OCI-LY7 (cell line): ENCODE measurements around the gene TCF12. TPM values are rescaled to one million over a fixed set of nuclear protein-coding genes. Genes with fewer than 3 reads are reported as not detected.

Experiments used
- BruUV-seq: library from RNA; stranded (reverse); fragments of 400-500 nt; replicated peaks from 2 replicates; lab custom pipeline; 2021; lab: Mats Ljungman, UMichigan
- CTCF ChIA-PET: fragments of 300-600 bp; sonication (Branson Sonifier 250); formaldehyde crosslinking; loops from one replicate; lab custom pipeline; 2022; ENCODE audit warnings: antibody characterized with exemption; ENCODE audit not compliant: unreplicated experiment; lab: Charles Lee
- POLR2A ChIA-PET: fragments of 300-600 bp; sonication (Branson Sonifier 250); formaldehyde crosslinking; loops from one replicate; lab custom pipeline; 2022; ENCODE audit warnings: antibody characterized with exemption; lab: Charles Lee
- DNase-seq: peaks from one replicate; pipeline ENCODE4 v3.0.0-alpha.2; 2015; ENCODE audit warnings: low spot score
- H2AFZ ChIP-seq: fragments of 200-600 bp; sonication (generic), shearing (Covaris generic); 2 replicates; pipeline ENCODE4 v1.6.1; 2014; ENCODE audit warnings: mild to moderate bottlenecking, antibody characterized with exemption, low read length, moderate library complexity
- H3K27ac ChIP-seq: fragments of 200-600 bp; sonication (generic); 2 replicates; pipeline ENCODE4 v1.5.1; 2014; ENCODE audit warnings: mixed run types, low read depth, mild to moderate bottlenecking, moderate library complexity, low read length, inconsistent platforms; ENCODE audit not compliant: poor library complexity, severe bottlenecking
- H3K36me3 ChIP-seq: fragments of 200-600 bp; sonication (generic); 2 replicates; pipeline ENCODE4 v1.6.1; 2014; ENCODE audit warnings: mild to moderate bottlenecking, antibody characterized with exemption, low read length, moderate library complexity, mixed read lengths; ENCODE audit not compliant: insufficient read depth
- H3K4me1 ChIP-seq: fragments of 200-600 bp; sonication (generic); 2 replicates; pipeline ENCODE4 v1.5.1; 2014; ENCODE audit warnings: mild to moderate bottlenecking, low read length; ENCODE audit not compliant: insufficient read depth, poor library complexity, severe bottlenecking
- H3K4me2 ChIP-seq: fragments of 200-600 bp; sonication (generic); 2 replicates; pipeline ENCODE4 v1.6.1; 2014; ENCODE audit warnings: mild to moderate bottlenecking, low read length
- H3K4me3 ChIP-seq: fragments of 200-600 bp; sonication (generic); 2 replicates; pipeline ENCODE4 v1.5.1; 2014; ENCODE audit warnings: mild to moderate bottlenecking, low read depth, low read length; ENCODE audit not compliant: poor library complexity, severe bottlenecking
- H3K79me2 ChIP-seq: fragments of 200-600 bp; sonication (generic); 2 replicates; pipeline ENCODE4 v1.6.1; 2016; ENCODE audit warnings: low read depth, mild to moderate bottlenecking, low read length, moderate library complexity, mixed read lengths; ENCODE audit not compliant: insufficient read depth
- H3K9me2 ChIP-seq: fragments of 200-600 bp; sonication (generic); 2 replicates; pipeline ENCODE4 v1.6.1; 2016; ENCODE audit warnings: mild to moderate bottlenecking, low read length, mixed read lengths; ENCODE audit not compliant: insufficient read depth
- H3K9me3 ChIP-seq: fragments of 200-600 bp; sonication (generic); 2 replicates; pipeline ENCODE4 v1.6.1; 2014; ENCODE audit warnings: mild to moderate bottlenecking, mixed run types, low read length, mixed read lengths
- H4K20me1 ChIP-seq: fragments of 200-600 bp; sonication (generic); 2 replicates; pipeline ENCODE4 v1.6.1; 2014; ENCODE audit warnings: mild to moderate bottlenecking, antibody characterized with exemption, low read length, moderate library complexity, mixed read lengths; ENCODE audit not compliant: insufficient read depth
- CTCF ChIP-seq: fragments of 200-600 bp; sonication (generic); conservative IDR thresholded peaks from 2 replicates; pipeline ENCODE4 v1.5.1; 2014; ENCODE audit warnings: mild to moderate bottlenecking, antibody characterized with exemption, low read length, moderate library complexity, mixed read lengths
- EZH2phosphoT487 ChIP-seq: fragments of 200-600 bp; sonication (generic); IDR thresholded peaks from 2 replicates; pipeline ENCODE4 v1.6.1; 2018; ENCODE audit warnings: low read depth, borderline replicate concordance, mild to moderate bottlenecking, mixed run types, antibody characterized with exemption, low read length, moderate library complexity, mixed read lengths
- intact Hi-C: fragments of 100-400 bp; cut with micrococcal nuclease; formaldehyde crosslinking; loops from one replicate; pipeline ENCODE4 v1.10.0; 2022; ENCODE audit not compliant: unreplicated experiment
- total RNA-seq, 2 experiments: library from RNA; depleted of rRNA in 1 of 2; stranded (reverse); fragments of >200 nt in 1 of 2; shearing (Covaris generic) in 1 of 2; gene quantifications; 2 replicates each; pipeline ENCODE4 v1.2.3, GENCODE V29; 2014 to 2022

Gene TCF12
- total RNA-seq, 2 experiments from 2014 or later, result 51.6 to 139 TPM

- no TSS peak for BruUV-seq
- Histone ChIP-seq H3K27ac (no peak overlapping the region), H3K4me3 (no peak overlapping the region), H4K20me1 (no peaks in the 10 kb centered on the region), H3K4me1 (peaks cover 28% of the 10 kb centered on the region), H2AFZ (no peak overlapping the region), H3K36me3 (peaks cover 16% of the 10 kb centered on the region), H3K79me2 (peaks cover 9% of the 10 kb centered on the region; the same call in 1 of the 2 replicates), H3K4me2 (peak overlapping the region; percentile 63), H3K9me3 (peaks cover 6% of the 10 kb centered on the region; the same call in 1 of the 2 replicates), H3K9me2 (no peaks in the 10 kb centered on the region)
- TF ChIP-seq EZH2phosphoT487 (no peak), CTCF (no peak)
- DNase-seq, result no peak
- ChIA-PET POLR2A (interaction anchor here (0.7 kb wide), 1 partner anchor 22 kb away, joined by 3 read pairs; no protein-coding TSS in a partner anchor), CTCF (no interaction called here)
- intact Hi-C loops, result no loop called here
Measured at GRCh38 chr15:57108296-57108695, 189.9 kb downstream of the TCF12 start.

GRCh38 chr15:57109005-57109404 lies 190.6 kb downstream of the TCF12 start:
- peak overlapping the region; percentile 8 for H3K27ac ChIP-seq
- H3K79me2 ChIP-seq, result peaks cover 9% of the 10 kb centered on the region; the same call in 1 of the 2 replicates
- CTCF ChIA-PET, result no interaction called here
- H3K9me3 ChIP-seq, result peaks cover 6% of the 10 kb centered on the region; the same call in 1 of the 2 replicates
- H3K9me2 ChIP-seq, result no peaks in the 10 kb centered on the region
- peak overlapping the region; percentile 63 for H3K4me2 ChIP-seq
- BruUV-seq, result no TSS peak
- peaks cover 16% of the 10 kb centered on the region for H3K36me3 ChIP-seq
- intact Hi-C loops, result no loop called here
- peak overlapping the region; percentile 17 for H3K4me3 ChIP-seq
- TF ChIP-seq CTCF (no peak), EZH2phosphoT487 (no peak)
- H3K4me1 ChIP-seq, result peaks cover 28% of the 10 kb centered on the region
- peak; percentile 31 for DNase-seq
- POLR2A ChIA-PET, result interaction anchor here (0.6 to 1.1 kb wide), 3 partner anchors 9 to 576 kb away, joined by 4 to 6 read pairs (median 4); no protein-coding TSS in a partner anchor
- no peak overlapping the region for H2AFZ ChIP-seq
- H4K20me1 ChIP-seq, result no peaks in the 10 kb centered on the region

GRCh38 chr15:57111002-57111401 lies 192.6 kb downstream of the TCF12 start:
- no TSS peak for BruUV-seq
- Histone ChIP-seq H3K4me2 (no peak overlapping the region), H3K27ac (no peak overlapping the region), H2AFZ (no peak overlapping the region), H3K79me2 (peaks cover 9% of the 10 kb centered on the region; the same call in 1 of the 2 replicates), H3K9me3 (peaks cover 6% of the 10 kb centered on the region; the same call in 1 of the 2 replicates), H3K9me2 (no peaks in the 10 kb centered on the region), H3K4me1 (peaks cover 28% of the 10 kb centered on the region), H3K4me3 (no peak overlapping the region), H3K36me3 (peaks cover 16% of the 10 kb centered on the region), H4K20me1 (no peaks in the 10 kb centered on the region)
- DNase-seq, result no peak
- intact Hi-C loops, result no loop called here
- ChIA-PET CTCF (no interaction called here), POLR2A (interaction anchor here (1.3 kb wide), 1 partner anchor 8 kb away, joined by 4 read pairs; no protein-coding TSS in a partner anchor)
- no peak for TF ChIP-seq CTCF
- no peak for TF ChIP-seq EZH2phosphoT487
